GM23338 (cell line): ENCODE data around the gene MCC. TPM values are rescaled to one million over a fixed set of nuclear protein-coding genes. Genes with fewer than 3 reads are reported as not detected.

Experiments
- ATAC-seq: fragments of 200-7000 bp; cut with Tn5 transposase; 3 replicates; pipeline ENCODE4 v1.9.1; 2020
- DNase-seq: peaks from one replicate; pipeline ENCODE4 v3.0.0-alpha.2; 2015; ENCODE audit warnings: low spot score
- H2AFZ ChIP-seq: fragments of 200-600 bp; sonication (generic); 2 replicates; pipeline ENCODE4 v1.8.0; 2016; ENCODE audit warnings: antibody characterized with exemption, mild to moderate bottlenecking, moderate library complexity
- H3F3A ChIP-seq: fragments of 200-600 bp; sonication (generic); replicated peaks from 2 replicates; pipeline ENCODE4 v1.8.0; 2017; ENCODE audit warnings: antibody characterized with exemption, mixed run types, low read depth
- H3K27ac ChIP-seq: fragments of 200-600 bp; sonication (generic); 2 replicates; pipeline ENCODE4 v1.6.1; 2016; ENCODE audit warnings: low read depth
- H3K27me3 ChIP-seq: fragments of 200-600 bp; sonication (generic); 2 replicates; pipeline ENCODE4 v1.8.0; 2016; ENCODE audit warnings: mild to moderate bottlenecking, mixed run types, moderate library complexity; ENCODE audit not compliant: insufficient read depth
- H3K36me3 ChIP-seq: fragments of 200-600 bp; sonication (generic); 2 replicates; pipeline ENCODE4 v1.8.0; 2016; ENCODE audit warnings: mild to moderate bottlenecking; ENCODE audit not compliant: insufficient read depth
- H3K4me1 ChIP-seq: fragments of 200-600 bp; sonication (generic); 2 replicates; pipeline ENCODE4 v1.8.0; 2016; ENCODE audit warnings: mild to moderate bottlenecking, moderate library complexity; ENCODE audit not compliant: insufficient read depth
- H3K4me2 ChIP-seq: fragments of 200-600 bp; sonication (generic); 2 replicates; pipeline ENCODE4 v1.7.1; 2017; ENCODE audit warnings: mixed run types
- H3K4me3 ChIP-seq: fragments of 200-600 bp; sonication (generic); 2 replicates; pipeline ENCODE4 v1.6.1; 2016; ENCODE audit warnings: mixed run types
- H3K79me2 ChIP-seq: fragments of 200-600 bp; sonication (generic); replicated peaks from 2 replicates; pipeline ENCODE4 v1.8.0; 2017; ENCODE audit warnings: mild to moderate bottlenecking; ENCODE audit not compliant: insufficient read depth
- H3K9me2 ChIP-seq: fragments of 200-600 bp; sonication (generic); 2 replicates; pipeline ENCODE4 v1.8.0; 2017; ENCODE audit not compliant: insufficient read depth
- H4K20me1 ChIP-seq: fragments of 200-600 bp; sonication (generic); replicated peaks from 2 replicates; pipeline ENCODE4 v1.8.0; 2017; ENCODE audit warnings: mild to moderate bottlenecking; ENCODE audit not compliant: insufficient read depth
- H3K27ac Mint-ChIP-seq: 2 replicates; pipeline ENCODE4 v1.8.0; 2020; ENCODE audit warnings: inconsistent platforms, mild to moderate bottlenecking, moderate library complexity, mixed read lengths
- H3K27me3 Mint-ChIP-seq: 3 replicates; pipeline ENCODE4 v1.8.0; 2022; ENCODE audit warnings: low read depth, mild to moderate bottlenecking, moderate library complexity, mixed read lengths, inconsistent platforms; ENCODE audit not compliant: insufficient read depth, poor library complexity
- H3K36me3 Mint-ChIP-seq: 3 replicates; pipeline ENCODE4 v1.8.0; 2021; ENCODE audit warnings: low read depth, mild to moderate bottlenecking, inconsistent platforms, moderate library complexity, mixed read lengths
- H3K4me1 Mint-ChIP-seq: 3 replicates; pipeline ENCODE4 v1.8.0; 2020; ENCODE audit warnings: mild to moderate bottlenecking, inconsistent platforms, mixed read lengths
- H3K4me3 Mint-ChIP-seq: 3 replicates; pipeline ENCODE4 v1.8.0; 2021; ENCODE audit warnings: moderate library complexity, mild to moderate bottlenecking, inconsistent platforms, mixed read lengths
- H3K9me3 Mint-ChIP-seq: 3 replicates; pipeline ENCODE4 v1.8.0; 2020; ENCODE audit warnings: moderate library complexity, mild to moderate bottlenecking, inconsistent platforms, mixed read lengths
- EZH2 ChIP-seq: fragments of 200-600 bp; sonication (generic); IDR thresholded peaks from one replicate; pipeline ENCODE4 v1.8.0; 2017; ENCODE audit warnings: antibody characterized with exemption, mild to moderate bottlenecking, low read depth; ENCODE audit not compliant: unreplicated experiment
- POLR2AphosphoS5 ChIP-seq: IDR thresholded peaks from 2 replicates; pipeline ENCODE4 v1.6.1; 2016; ENCODE audit warnings: antibody characterized with exemption, low read depth
- polyA plus RNA-seq: library from polyadenylated mRNA; unstranded; fragments of >200 nt; fragmentation: Nextera tagmentation; extraction: Ambion mirVana; gene quantifications from 2 replicates; pipeline ENCODE4 v1.2.1, GENCODE V29; 2016
- total RNA-seq: library from RNA; depleted of rRNA; stranded (reverse); fragments of >200 nt; shearing (Covaris generic); gene quantifications from 2 replicates; pipeline ENCODE4 v1.2.3, GENCODE V29; 2014
- TF ChIP-seq, protein P1 (sequence below): fragments of 250-450 bp; sonication (Bioruptor Pico); IDR thresholded peaks from 2 replicates; pipeline ENCODE4 v1.5.0; 2020; ENCODE audit warnings: mild to moderate bottlenecking, moderate library complexity
- TF ChIP-seq, protein P2 (sequence below): IDR thresholded peaks from 2 replicates; pipeline ENCODE4 v1.6.1; 2016; ENCODE audit warnings: antibody characterized with exemption
- TF ChIP-seq, protein P3 (sequence below): IDR thresholded peaks from one replicate; pipeline ENCODE4 v1.6.1; 2018; ENCODE audit warnings: antibody characterized with exemption; ENCODE audit not compliant: unreplicated experiment

MCC gene
- total and polyA plus RNA-seq, 2 experiments from 2014 or later: 3.8 to 10.1 TPM

GRCh38 chr5:113264046-113264445 is 224.2 kb downstream of the MCC start:
- Histone ChIP-seq H3F3A (no peaks in the 10 kb centered on the region), H4K20me1 (no peaks in the 10 kb centered on the region), H3K79me2 (no peaks in the 10 kb centered on the region; the same call in 1 of the 2 replicates), H3K27ac (no peak overlapping the region), H3K4me2 (no peak overlapping the region), H2AFZ (no peak overlapping the region), H3K36me3 (no peaks in the 10 kb centered on the region), H3K9me2 (no peaks in the 10 kb centered on the region; the same call in 1 of the 2 replicates), H3K4me3 (no peak overlapping the region), H3K4me1 (peaks cover 19% of the 10 kb centered on the region), H3K27me3 (no peaks in the 10 kb centered on the region)
- ATAC-seq (no peak), DNase-seq (no peak)
- no peaks in the 10 kb centered on the region for H3K36me3 Mint-ChIP-seq
- H3K4me1 Mint-ChIP-seq: peaks cover 47% of the 10 kb centered on the region
- no peak overlapping the region for H3K27ac Mint-ChIP-seq
- TF ChIP-seq, protein P1, sequence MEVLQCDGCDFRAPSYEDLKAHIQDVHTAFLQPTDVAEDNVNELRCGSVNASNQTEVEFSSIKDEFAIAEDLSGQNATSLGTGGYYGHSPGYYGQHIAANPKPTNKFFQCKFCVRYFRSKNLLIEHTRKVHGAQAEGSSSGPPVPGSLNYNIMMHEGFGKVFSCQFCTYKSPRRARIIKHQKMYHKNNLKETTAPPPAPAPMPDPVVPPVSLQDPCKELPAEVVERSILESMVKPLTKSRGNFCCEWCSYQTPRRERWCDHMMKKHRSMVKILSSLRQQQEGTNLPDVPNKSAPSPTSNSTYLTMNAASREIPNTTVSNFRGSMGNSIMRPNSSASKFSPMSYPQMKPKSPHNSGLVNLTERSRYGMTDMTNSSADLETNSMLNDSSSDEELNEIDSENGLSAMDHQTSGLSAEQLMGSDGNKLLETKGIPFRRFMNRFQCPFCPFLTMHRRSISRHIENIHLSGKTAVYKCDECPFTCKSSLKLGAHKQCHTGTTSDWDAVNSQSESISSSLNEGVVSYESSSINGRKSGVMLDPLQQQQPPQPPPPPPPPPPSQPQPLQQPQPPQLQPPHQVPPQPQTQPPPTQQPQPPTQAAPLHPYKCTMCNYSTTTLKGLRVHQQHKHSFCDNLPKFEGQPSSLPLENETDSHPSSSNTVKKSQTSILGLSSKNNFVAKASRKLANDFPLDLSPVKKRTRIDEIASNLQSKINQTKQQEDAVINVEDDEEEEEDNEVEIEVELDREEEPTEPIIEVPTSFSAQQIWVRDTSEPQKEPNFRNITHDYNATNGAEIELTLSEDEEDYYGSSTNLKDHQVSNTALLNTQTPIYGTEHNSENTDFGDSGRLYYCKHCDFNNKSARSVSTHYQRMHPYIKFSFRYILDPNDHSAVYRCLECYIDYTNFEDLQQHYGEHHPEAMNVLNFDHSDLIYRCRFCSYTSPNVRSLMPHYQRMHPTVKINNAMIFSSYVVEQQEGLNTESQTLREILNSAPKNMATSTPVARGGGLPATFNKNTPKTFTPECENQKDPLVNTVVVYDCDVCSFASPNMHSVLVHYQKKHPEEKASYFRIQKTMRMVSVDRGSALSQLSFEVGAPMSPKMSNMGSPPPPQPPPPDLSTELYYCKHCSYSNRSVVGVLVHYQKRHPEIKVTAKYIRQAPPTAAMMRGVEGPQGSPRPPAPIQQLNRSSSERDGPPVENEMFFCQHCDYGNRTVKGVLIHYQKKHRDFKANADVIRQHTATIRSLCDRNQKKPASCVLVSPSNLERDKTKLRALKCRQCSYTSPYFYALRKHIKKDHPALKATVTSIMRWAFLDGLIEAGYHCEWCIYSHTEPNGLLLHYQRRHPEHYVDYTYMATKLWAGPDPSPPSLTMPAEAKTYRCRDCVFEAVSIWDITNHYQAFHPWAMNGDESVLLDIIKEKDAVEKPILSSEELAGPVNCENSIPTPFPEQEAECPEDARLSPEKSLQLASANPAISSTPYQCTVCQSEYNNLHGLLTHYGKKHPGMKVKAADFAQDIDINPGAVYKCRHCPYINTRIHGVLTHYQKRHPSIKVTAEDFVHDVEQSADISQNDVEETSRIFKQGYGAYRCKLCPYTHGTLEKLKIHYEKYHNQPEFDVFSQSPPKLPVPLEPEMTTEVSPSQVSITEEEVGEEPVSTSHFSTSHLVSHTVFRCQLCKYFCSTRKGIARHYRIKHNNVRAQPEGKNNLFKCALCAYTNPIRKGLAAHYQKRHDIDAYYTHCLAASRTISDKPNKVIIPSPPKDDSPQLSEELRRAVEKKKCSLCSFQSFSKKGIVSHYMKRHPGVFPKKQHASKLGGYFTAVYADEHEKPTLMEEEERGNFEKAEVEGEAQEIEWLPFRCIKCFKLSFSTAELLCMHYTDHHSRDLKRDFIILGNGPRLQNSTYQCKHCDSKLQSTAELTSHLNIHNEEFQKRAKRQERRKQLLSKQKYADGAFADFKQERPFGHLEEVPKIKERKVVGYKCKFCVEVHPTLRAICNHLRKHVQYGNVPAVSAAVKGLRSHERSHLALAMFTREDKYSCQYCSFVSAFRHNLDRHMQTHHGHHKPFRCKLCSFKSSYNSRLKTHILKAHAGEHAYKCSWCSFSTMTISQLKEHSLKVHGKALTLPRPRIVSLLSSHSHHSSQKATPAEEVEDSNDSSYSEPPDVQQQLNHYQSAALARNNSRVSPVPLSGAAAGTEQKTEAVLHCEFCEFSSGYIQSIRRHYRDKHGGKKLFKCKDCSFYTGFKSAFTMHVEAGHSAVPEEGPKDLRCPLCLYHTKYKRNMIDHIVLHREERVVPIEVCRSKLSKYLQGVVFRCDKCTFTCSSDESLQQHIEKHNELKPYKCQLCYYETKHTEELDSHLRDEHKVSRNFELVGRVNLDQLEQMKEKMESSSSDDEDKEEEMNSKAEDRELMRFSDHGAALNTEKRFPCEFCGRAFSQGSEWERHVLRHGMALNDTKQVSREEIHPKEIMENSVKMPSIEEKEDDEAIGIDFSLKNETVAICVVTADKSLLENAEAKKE (CRISPR knock-in tag): no peak
- TF ChIP-seq, protein P2, sequence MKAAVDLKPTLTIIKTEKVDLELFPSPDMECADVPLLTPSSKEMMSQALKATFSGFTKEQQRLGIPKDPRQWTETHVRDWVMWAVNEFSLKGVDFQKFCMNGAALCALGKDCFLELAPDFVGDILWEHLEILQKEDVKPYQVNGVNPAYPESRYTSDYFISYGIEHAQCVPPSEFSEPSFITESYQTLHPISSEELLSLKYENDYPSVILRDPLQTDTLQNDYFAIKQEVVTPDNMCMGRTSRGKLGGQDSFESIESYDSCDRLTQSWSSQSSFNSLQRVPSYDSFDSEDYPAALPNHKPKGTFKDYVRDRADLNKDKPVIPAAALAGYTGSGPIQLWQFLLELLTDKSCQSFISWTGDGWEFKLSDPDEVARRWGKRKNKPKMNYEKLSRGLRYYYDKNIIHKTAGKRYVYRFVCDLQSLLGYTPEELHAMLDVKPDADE: no peak
- peaks cover 4% of the 10 kb centered on the region for H3K27me3 Mint-ChIP-seq
- H3K4me3 Mint-ChIP-seq: no peak overlapping the region
- H3K9me3 Mint-ChIP-seq: no peaks in the 10 kb centered on the region

- no peak overlapping the region for H2AFZ ChIP-seq
- peaks cover under 1% of the 10 kb centered on the region; the same call in 2 of the 3 replicates for H3K9me3 Mint-ChIP-seq
- H4K20me1 ChIP-seq: no peaks in the 10 kb centered on the region
- no peaks in the 10 kb centered on the region for H3K27me3 Mint-ChIP-seq
- DNase-seq (no peak), ATAC-seq (no peak)
- peaks cover 42% of the 10 kb centered on the region for H3K4me1 Mint-ChIP-seq
- no peak overlapping the region for H3K4me3 ChIP-seq
- H3K36me3 ChIP-seq: no peaks in the 10 kb centered on the region
- H3K27me3 ChIP-seq: no peaks in the 10 kb centered on the region
- peaks cover under 1% of the 10 kb centered on the region; the same call in 2 of the 3 replicates for H3K36me3 Mint-ChIP-seq
- no peak for TF ChIP-seq EZH2
- no peak for TF ChIP-seq POLR2AphosphoS5
- TF ChIP-seq, protein P3, sequence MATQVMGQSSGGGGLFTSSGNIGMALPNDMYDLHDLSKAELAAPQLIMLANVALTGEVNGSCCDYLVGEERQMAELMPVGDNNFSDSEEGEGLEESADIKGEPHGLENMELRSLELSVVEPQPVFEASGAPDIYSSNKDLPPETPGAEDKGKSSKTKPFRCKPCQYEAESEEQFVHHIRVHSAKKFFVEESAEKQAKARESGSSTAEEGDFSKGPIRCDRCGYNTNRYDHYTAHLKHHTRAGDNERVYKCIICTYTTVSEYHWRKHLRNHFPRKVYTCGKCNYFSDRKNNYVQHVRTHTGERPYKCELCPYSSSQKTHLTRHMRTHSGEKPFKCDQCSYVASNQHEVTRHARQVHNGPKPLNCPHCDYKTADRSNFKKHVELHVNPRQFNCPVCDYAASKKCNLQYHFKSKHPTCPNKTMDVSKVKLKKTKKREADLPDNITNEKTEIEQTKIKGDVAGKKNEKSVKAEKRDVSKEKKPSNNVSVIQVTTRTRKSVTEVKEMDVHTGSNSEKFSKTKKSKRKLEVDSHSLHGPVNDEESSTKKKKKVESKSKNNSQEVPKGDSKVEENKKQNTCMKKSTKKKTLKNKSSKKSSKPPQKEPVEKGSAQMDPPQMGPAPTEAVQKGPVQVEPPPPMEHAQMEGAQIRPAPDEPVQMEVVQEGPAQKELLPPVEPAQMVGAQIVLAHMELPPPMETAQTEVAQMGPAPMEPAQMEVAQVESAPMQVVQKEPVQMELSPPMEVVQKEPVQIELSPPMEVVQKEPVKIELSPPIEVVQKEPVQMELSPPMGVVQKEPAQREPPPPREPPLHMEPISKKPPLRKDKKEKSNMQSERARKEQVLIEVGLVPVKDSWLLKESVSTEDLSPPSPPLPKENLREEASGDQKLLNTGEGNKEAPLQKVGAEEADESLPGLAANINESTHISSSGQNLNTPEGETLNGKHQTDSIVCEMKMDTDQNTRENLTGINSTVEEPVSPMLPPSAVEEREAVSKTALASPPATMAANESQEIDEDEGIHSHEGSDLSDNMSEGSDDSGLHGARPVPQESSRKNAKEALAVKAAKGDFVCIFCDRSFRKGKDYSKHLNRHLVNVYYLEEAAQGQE: no peak
- no peak overlapping the region for H3K27ac ChIP-seq
- no peaks in the 10 kb centered on the region; the same call in 1 of the 2 replicates for H3K79me2 ChIP-seq
- no peaks in the 10 kb centered on the region; the same call in 1 of the 2 replicates for H3K9me2 ChIP-seq
- H3F3A ChIP-seq: no peaks in the 10 kb centered on the region
- no peak overlapping the region for H3K4me2 ChIP-seq
- no peak overlapping the region for H3K27ac Mint-ChIP-seq
- no peak overlapping the region for H3K4me3 Mint-ChIP-seq
- H3K4me1 ChIP-seq: peaks cover 14% of the 10 kb centered on the region
These were observed 224.7 kb downstream of the MCC start for GRCh38 chr5:113263545-113263944.
